OCI-LY1 (cell line): ENCODE measurements around the gene EWSR1.

Experiments
- EZH2 ChIP-seq: fragments of 200-600 bp; sonication (generic), shearing (Covaris generic); IDR thresholded peaks from 2 replicates; pipeline ENCODE4 v1.8.0; 2017; ENCODE audit warnings: borderline replicate concordance, mixed run types, mild to moderate bottlenecking, antibody characterized with exemption, low read length, moderate library complexity, mixed read lengths
- TF ChIP-seq, protein P1 (sequence below): fragments of 200-600 bp; sonication (generic), shearing (Covaris generic); IDR thresholded peaks from 2 replicates; pipeline ENCODE4 v1.5.1; 2017; ENCODE audit warnings: mild to moderate bottlenecking, antibody characterized with exemption, low read length, moderate library complexity, mixed read lengths

GRCh38 chr22:29265929-29266328 lies 2.1 kb upstream of the EWSR1 start:
- TF ChIP-seq, protein P1, sequence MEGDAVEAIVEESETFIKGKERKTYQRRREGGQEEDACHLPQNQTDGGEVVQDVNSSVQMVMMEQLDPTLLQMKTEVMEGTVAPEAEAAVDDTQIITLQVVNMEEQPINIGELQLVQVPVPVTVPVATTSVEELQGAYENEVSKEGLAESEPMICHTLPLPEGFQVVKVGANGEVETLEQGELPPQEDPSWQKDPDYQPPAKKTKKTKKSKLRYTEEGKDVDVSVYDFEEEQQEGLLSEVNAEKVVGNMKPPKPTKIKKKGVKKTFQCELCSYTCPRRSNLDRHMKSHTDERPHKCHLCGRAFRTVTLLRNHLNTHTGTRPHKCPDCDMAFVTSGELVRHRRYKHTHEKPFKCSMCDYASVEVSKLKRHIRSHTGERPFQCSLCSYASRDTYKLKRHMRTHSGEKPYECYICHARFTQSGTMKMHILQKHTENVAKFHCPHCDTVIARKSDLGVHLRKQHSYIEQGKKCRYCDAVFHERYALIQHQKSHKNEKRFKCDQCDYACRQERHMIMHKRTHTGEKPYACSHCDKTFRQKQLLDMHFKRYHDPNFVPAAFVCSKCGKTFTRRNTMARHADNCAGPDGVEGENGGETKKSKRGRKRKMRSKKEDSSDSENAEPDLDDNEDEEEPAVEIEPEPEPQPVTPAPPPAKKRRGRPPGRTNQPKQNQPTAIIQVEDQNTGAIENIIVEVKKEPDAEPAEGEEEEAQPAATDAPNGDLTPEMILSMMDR = no peak
- no peak for TF ChIP-seq EZH2
